Endothelial cell of umbilical vein (primary cell): ENCODE measurements around the gene CAMTA1. TPM values are rescaled to one million over a fixed set of nuclear protein-coding genes. Genes with fewer than 3 reads are reported as not detected.

Experiments used
- BruUV-seq: library from RNA; stranded (reverse); fragments of 400-500 nt; replicated peaks from 2 replicates; lab custom pipeline; 2021; lab: Mats Ljungman, UMichigan
- CTCF ChIA-PET: fragments of 300-600, 350-600 bp; sonication (Branson Sonifier 250); formaldehyde crosslinking; loops from one replicate; lab custom pipeline; 2021; ENCODE audit warnings: antibody characterized with exemption, inconsistent platforms; lab: Charles Lee
- POLR2A ChIA-PET: fragments of 300-600, 350-600 bp; sonication (Branson Sonifier 250); formaldehyde crosslinking; loops from one replicate; lab custom pipeline; 2021; ENCODE audit warnings: antibody characterized with exemption, inconsistent platforms; lab: Charles Lee
- DNase-seq: peaks from one replicate; pipeline ENCODE4 v3.0.0-alpha.2; 2011; ENCODE audit warnings: low read depth, low spot score
- FAIRE-seq: peaks from 2 replicates; lab custom pipeline; 2011; peaks lifted over from hg19 to GRCh38; lab: Jason Lieb, UNC
- H2AFZ ChIP-seq: 2 replicates; pipeline ENCODE4 v1.6.0; 2012; ENCODE audit warnings: low read depth, low read length, control low read depth, inconsistent platforms
- H3K27ac ChIP-seq: 2 replicates; pipeline ENCODE4 v1.5.1; 2011; ENCODE audit warnings: low read depth, mild to moderate bottlenecking, control low read depth, low read length, moderate library complexity; ENCODE audit not compliant: insufficient read depth
- H3K27me3 ChIP-seq, 2 experiments: 2 replicates each; pipeline versions ENCODE4 v1.6.0 to v1.6.1; 2011; ENCODE audit warnings: low read length in 2 of 2, mixed read lengths in 1 of 2; ENCODE audit not compliant: control insufficient read depth in 2 of 2, insufficient read depth in 2 of 2
- H3K36me3 ChIP-seq, 2 experiments: 2 replicates in 1 of 2; 3 replicates in 1 of 2; pipeline ENCODE4 v1.5.1; 2011; ENCODE audit warnings: low read length in 2 of 2, mild to moderate bottlenecking in 1 of 2, moderate library complexity in 1 of 2; ENCODE audit not compliant: control insufficient read depth in 2 of 2, insufficient read depth in 2 of 2; ENCODE audit errors: extremely low read depth in 1 of 2
- H3K4me1 ChIP-seq: 3 replicates; pipeline ENCODE4 v1.5.1; 2011; ENCODE audit warnings: mild to moderate bottlenecking, low read length; ENCODE audit not compliant: control insufficient read depth, insufficient read depth; ENCODE audit errors: extremely low read depth
- H3K4me2 ChIP-seq: 2 replicates; pipeline ENCODE4 v1.6.1; 2011; ENCODE audit warnings: low read length, control low read depth, mixed read lengths; ENCODE audit not compliant: insufficient read depth
- H3K4me3 ChIP-seq, 3 experiments: fragments of 200-600 bp in 1 of 3; sonication (generic), shearing (Covaris generic) in 1 of 3; replicated peaks in 1 of 3; 2 replicates each; pipeline ENCODE4 v1.5.1; 2011 to 2016; ENCODE audit warnings: control low read depth in 3 of 3, low read length in 3 of 3, mild to moderate bottlenecking in 2 of 3, inconsistent platforms in 1 of 3, low read depth in 1 of 3, moderate library complexity in 1 of 3; ENCODE audit not compliant: insufficient read depth in 1 of 3
- H3K79me2 ChIP-seq: 2 replicates; pipeline ENCODE4 v1.6.0; 2012; ENCODE audit warnings: low read length, inconsistent platforms; ENCODE audit not compliant: control insufficient read depth, insufficient read depth
- H3K9ac ChIP-seq: replicated peaks from 2 replicates; pipeline ENCODE3; 2011; ENCODE audit warnings: low read length, control low read depth; ENCODE audit not compliant: insufficient read depth; ENCODE audit errors: extremely low read depth
- H3K9me1 ChIP-seq: replicated peaks from 3 replicates; pipeline ENCODE4 v1.6.0; 2011; ENCODE audit warnings: mild to moderate bottlenecking, low read length; ENCODE audit not compliant: control insufficient read depth, insufficient read depth; ENCODE audit errors: extremely low read depth
- H3K9me3 ChIP-seq: replicated peaks from 2 replicates; pipeline ENCODE4 v1.5.1; 2012; ENCODE audit warnings: low read length, inconsistent platforms; ENCODE audit not compliant: control insufficient read depth, insufficient read depth
- H4K20me1 ChIP-seq: replicated peaks from 2 replicates; pipeline ENCODE3; 2011; ENCODE audit warnings: mild to moderate bottlenecking, low read length; ENCODE audit not compliant: control insufficient read depth, insufficient read depth; ENCODE audit errors: extremely low read depth
- CTCF ChIP-seq, 2 donors: IDR thresholded peaks; 1 replicate in 1 of 2; 2 replicates in 1 of 2; pipeline ENCODE4 v1.5.1; 2011; ENCODE audit warnings: low read length in 2 of 2, mild to moderate bottlenecking in 2 of 2, moderate library complexity in 2 of 2, control low read depth in 1 of 2, inconsistent platforms in 1 of 2, low read depth in 1 of 2; ENCODE audit not compliant: insufficient read depth in 1 of 2; ENCODE audit errors: extremely low read depth in 1 of 2
- EZH2 ChIP-seq: IDR thresholded peaks from 2 replicates; pipeline ENCODE4 v1.6.1; 2012; ENCODE audit warnings: borderline replicate concordance, low read depth, mild to moderate bottlenecking, moderate library complexity, low read length, inconsistent platforms; ENCODE audit not compliant: severe bottlenecking
- FOS ChIP-seq: IDR thresholded peaks from 2 replicates; pipeline ENCODE4 v1.6.1; 2011; ENCODE audit warnings: mild to moderate bottlenecking, low read length, moderate library complexity, borderline replicate concordance; ENCODE audit not compliant: insufficient read depth
- GATA2 ChIP-seq: IDR thresholded peaks from 2 replicates; pipeline ENCODE4 v1.7.0; 2011; ENCODE audit warnings: low read depth, mild to moderate bottlenecking, moderate library complexity, mixed read lengths, low read length; ENCODE audit not compliant: insufficient read length, insufficient read depth
- JUN ChIP-seq: IDR thresholded peaks from 2 replicates; pipeline ENCODE4 v1.6.1; 2011; ENCODE audit warnings: borderline replicate concordance, low read depth; ENCODE audit not compliant: insufficient read length, insufficient read depth
- MAX ChIP-seq: IDR thresholded peaks from 2 replicates; pipeline ENCODE4 v1.6.1; 2011; ENCODE audit not compliant: insufficient read depth, insufficient read length
- MYC ChIP-seq: IDR thresholded peaks from one replicate; pipeline ENCODE4 v1.6.1; 2011; ENCODE audit warnings: mild to moderate bottlenecking, low read depth, low read length
- POLR2A ChIP-seq: IDR thresholded peaks from 2 replicates; pipeline ENCODE4 v1.6.1; 2012; ENCODE audit warnings: low read depth, mild to moderate bottlenecking, control low read depth, low read length
- POLR2AphosphoS5 ChIP-seq: IDR thresholded peaks from 2 replicates; pipeline ENCODE4 v1.6.1; 2012; ENCODE audit warnings: low read depth, mild to moderate bottlenecking, control low read depth, low read length, moderate library complexity; ENCODE audit not compliant: insufficient read depth
- dilution Hi-C: fragments of 300-500 bp; cut with MboI; formaldehyde crosslinking; loops from one replicate; pipeline ENCODE4 v1.15.0; 2019; ENCODE audit warnings: low sequenced_read_pairs; ENCODE audit not compliant: extremely low pct_ligation_motif_present
- intact Hi-C: fragments of 100-400 bp; cut with micrococcal nuclease; formaldehyde crosslinking; loops from one replicate; pipeline ENCODE4 v1.10.0; 2022
- polyA plus RNA-seq, 4 experiments: library from polyadenylated mRNA; depleted of rRNA in 3 of 4; stranded (reverse) in 3 of 4; unstranded in 1 of 4; fragments of >200 nt; gene quantifications; 2 replicates each; pipeline versions ENCODE4 v1.2.1 to v1.2.3, GENCODE V29; 2011 to 2012; ENCODE audit warnings: missing spikeins in 1 of 4
- total RNA-seq: library from RNA; stranded (reverse); gene quantifications from 2 replicates; pipeline ENCODE4 v1.2.3, GENCODE V29; 2021

Gene CAMTA1
- total and polyA plus RNA-seq, 2 donors (not counting 3 experiments of a cell fraction or from before 2014, with no cell fraction given): 50.8 to 92.7 TPM

GRCh38 chr1:7594714-7595295, 809.6 kb downstream of the CAMTA1 start:
- POLR2A ChIA-PET: no interaction called here
- dilution Hi-C loops: no loop called here

More at GRCh38 chr1:7594714-7595295, 809.6 kb downstream of the CAMTA1 start:
- no peaks in the 10 kb centered on the region for H3K27me3 ChIP-seq
- H4K20me1 ChIP-seq: no peaks in the 10 kb centered on the region
- no peaks in the 10 kb centered on the region for H3K9me1 ChIP-seq
- H2AFZ ChIP-seq: no peak overlapping the region
- no peak for FAIRE-seq
- intact Hi-C loops: no loop called here
- no peak overlapping the region for H3K9ac ChIP-seq
- no peaks in the 10 kb centered on the region for H3K36me3 ChIP-seq
- H3K4me3 ChIP-seq: no peak overlapping the region
- H3K4me2 ChIP-seq: no peak overlapping the region
- H3K79me2 ChIP-seq: no peaks in the 10 kb centered on the region
- no TSS peak for BruUV-seq
- CTCF ChIA-PET: interaction anchor here (1.3 kb wide), 1 partner anchor 13 kb away, joined by 3 read pairs; no protein-coding TSS in a partner anchor
- no peak overlapping the region for H3K27ac ChIP-seq
- no peaks in the 10 kb centered on the region for H3K4me1 ChIP-seq
- DNase-seq: no peak
- H3K9me3 ChIP-seq: no peaks in the 10 kb centered on the region
- TF ChIP-seq POLR2A (no peak), CTCF (IDR thresholded peaks at IDR 0.05; ENCODE audit: extremely low read depth in 1 of 2, insufficient read depth in 1 of 2, low read depth in 1 of 2, low read length in 2 of 2) (no peak), POLR2AphosphoS5 (no peak), MYC (no peak), MAX (no peak), JUN (no peak), FOS (no peak), EZH2 (no peak), GATA2 (no peak)
